Measurements from ENCODE around the gene INPP5D.
"Not testable (repeated sequence)": the region's sequence is repeated elsewhere in the genome, so short reads cannot be mapped to it uniquely, and the experiment has no call there.

INPP5D gene

GRCh38 chr2:233173115-233173514 is 113.0 kb downstream of the INPP5D start:
- DNase-seq (ENCODE audit: low spot score) = no peak

DNA sequence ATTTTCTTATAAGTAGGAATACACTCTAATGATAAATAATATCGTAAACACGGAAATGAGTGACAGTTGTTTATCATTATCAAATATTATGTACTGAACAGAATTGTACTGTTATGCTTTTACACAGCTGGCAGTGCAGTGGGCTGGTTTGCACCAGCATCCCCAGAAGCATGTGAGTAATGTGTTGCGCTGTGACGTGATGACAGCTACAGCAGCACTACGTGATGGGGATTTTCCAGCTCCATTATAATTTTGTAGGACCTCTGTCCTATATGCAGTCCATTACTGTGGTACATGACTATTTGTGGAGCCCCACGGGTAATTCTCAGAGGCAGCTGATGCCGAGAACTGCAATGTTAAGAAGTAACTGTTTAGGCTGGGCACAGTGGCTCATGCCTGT is 114.0 kb downstream of the INPP5D start:
- DNase-seq (ENCODE audit: low spot score) = no peak

DNA sequence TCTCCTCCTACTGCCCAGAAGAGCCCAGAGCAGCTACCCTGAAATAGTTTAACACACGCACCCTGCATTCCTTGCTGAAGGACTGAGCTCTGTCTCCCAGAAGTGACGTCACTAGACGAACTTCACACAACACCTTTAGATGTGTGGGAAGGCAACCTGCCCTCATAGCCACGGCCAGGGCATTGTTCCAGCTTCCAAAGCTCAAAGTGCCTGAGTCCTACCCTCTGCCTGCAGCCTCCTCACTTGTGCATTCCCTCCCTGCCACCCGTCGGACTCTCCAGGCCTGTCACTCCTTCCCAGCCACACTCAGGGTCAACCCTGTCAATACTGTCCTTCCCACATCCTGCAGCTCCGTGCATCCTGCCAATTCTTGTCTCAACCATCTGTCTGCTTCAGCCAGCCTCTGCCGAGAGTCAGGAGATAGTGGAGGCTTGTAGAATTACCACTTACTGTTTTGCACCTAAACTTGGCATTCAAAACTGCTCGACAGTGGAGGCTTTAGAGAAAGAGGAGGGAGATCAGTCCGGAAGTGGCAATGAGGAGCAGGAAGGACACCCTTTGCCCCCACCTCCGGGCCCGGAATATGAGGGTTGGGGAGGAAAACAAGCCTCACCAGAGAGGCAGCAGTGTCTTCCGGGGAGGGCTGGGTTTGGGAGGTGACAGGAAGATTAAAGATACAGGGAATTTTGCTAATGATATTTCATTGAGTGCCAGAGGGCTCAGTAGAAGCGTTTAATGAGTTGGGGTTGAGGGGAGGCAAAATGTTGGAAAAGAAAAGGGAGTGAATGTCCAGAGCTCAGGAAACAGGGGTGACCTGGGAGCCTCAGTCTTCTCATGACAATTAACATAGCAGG is 119.1 kb downstream of the INPP5D start:
- no peak for DNase-seq (ENCODE audit: low spot score)

DNA sequence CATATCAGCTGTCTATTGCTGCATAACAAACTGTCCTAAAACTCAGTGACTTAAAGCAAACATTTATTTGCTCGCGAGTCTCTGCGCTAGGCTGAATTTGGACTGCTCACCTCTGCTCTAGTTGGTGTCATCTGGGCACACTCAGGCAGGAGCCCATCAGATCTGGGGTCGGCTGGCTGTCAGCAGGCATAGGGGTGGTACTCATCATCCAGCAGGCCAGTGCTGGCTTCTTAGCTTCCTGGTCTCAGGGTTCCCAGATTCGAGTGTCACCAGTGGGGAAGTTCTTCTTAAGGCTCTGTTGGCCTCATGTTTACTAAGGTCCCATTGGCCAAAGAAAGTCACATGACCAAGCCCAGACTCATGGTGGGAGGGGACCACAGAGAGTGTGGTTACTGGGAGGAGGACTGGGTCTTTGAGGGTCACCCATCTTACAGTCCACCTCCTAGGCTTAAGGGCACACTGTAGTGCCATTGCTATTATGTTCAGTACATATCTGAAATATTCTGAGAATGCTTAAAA is 119.8 kb downstream of the INPP5D start:
- DNase-seq (ENCODE audit: low spot score) = no peak

DNA sequence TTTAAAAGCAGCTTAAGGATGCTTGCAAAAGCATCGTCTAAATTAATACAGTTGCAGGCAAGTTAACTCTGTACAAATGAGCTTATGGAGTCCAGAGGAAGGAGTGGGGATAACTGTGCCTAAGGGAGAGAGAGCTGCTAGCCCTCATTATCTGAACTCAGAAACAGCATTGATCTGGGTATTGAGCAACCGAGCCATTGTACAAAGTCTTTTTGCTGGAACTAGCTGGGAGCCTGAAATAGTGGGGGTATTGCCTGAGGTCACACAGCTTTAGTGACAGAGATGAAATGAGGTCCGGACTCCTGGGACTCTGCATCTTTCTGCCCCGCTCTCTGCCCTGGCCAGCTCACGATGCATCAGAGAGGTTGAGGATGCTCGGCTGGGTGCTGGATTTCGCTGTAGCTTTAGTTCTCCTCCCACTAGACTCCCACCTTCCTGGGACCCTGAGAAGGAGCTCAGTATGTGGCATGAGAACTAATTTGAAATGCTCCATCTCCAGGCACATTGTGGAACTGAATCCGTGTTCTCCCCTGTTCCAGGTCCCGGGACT is 123.8 kb downstream of the INPP5D start:
- no peak for DNase-seq (ENCODE audit: low spot score)

GRCh38 chr2:233184669-233185068 is 124.5 kb downstream of the INPP5D start:
- no peak for DNase-seq (ENCODE audit: low spot score)

DNA sequence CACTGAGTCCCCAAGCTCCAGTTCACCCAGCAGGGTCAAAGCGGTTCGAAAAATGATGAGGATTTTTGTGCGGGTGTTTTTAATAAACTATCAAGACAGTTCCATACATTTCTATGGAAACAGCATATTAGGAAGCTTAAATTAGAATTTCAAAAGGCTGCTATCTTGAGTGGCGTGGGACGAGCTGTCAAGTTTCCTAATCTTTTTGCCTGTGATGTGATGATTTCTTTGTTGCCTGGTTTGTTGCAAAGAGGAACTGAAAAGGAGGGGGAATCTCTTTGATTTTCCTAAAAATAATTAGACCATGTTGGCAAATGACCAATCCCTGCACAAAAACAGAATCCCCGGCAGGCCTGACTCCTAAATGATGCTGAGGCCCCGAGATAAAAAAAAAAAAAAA is 125.2 kb downstream of the INPP5D start:
- no peak for DNase-seq (ENCODE audit: low spot score)

DNA sequence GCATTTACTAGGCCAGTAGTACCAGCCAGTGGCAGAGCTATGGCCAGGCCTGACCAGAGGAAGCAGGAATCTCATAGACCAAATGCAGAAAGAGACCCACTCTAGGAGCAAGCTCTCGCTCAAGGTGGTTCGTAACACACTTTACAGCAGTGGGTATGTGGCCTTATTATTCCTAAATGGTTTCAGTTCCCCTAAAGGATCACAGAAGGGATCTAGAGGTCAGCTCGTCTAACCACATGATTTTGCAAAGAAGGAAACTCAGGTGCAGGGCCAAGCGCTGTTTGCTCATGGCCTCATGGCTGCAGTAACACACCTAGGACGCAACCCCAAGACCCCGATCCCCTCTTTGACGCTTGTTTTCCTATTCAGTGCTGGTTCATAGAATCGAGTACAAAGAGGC is 125.8 kb downstream of the INPP5D start:
- no peak for DNase-seq (ENCODE audit: low spot score)

DNA sequence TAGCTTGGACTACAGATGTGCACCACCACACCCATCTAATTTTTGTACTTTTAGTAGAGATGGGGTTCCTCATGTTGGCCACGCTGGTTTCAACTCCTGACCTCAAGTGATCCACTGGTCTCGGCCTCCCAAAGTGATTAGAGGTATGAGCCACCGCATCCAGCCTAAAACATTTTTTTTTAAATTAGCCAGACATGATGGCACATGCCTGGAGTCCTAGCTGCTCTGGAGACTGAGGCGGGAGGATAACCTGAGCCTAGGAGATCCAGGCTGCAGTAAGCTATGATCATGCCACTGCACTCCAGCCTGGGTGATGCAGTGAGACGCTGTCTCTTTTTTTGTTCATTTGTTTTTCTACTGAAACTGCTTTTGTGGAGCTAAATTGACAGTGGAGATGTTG is 126.7 kb downstream of the INPP5D start:
- no peak for DNase-seq (ENCODE audit: low spot score)

DNA sequence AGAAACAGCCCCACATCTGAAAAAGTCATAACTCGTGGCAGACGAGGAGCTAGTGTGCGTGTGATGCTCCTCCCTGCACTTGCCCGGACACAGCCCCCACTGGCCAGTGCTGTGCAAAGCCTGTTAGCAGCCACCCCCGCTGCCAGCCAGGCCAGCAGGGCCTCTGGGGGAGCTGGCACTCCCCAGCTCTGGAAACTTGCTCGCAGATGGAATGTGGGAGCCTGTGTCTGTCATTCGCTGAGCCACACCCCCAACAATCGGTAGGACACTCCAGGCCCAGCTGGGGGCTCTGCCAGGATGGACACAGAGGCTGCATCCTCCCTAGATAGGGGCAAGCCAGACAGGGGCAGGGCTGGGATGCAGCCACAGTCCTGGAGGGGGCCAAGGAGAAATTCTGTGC is 128.9 kb downstream of the INPP5D start:
- DNase-seq (ENCODE audit: low spot score) = no peak

DNA sequence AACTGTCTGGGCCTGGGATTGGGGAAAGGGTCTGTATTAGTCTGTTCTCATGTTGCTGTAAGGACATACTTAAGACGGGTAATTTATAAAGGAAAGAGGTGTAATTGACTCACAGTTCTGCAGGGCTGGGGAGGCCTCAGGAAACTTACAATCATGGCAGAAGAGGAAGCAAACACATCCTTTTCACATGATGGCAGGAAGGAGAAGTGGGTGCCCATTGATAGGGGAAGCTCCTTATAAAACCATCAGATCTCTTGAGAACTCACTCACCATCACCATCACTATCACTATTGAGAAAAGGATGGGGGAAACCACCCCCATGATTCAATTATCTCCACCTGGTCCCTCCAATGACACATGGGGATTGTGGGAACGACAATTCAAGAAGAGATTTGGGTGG is 130.9 kb downstream of the INPP5D start:
- DNase-seq (ENCODE audit: low spot score) = not testable (repeated sequence)

GRCh38 chr2:233193738-233194137 is 133.6 kb downstream of the INPP5D start:
- no peak for DNase-seq (ENCODE audit: low spot score)

GRCh38 chr2:233195027-233195426 is 134.9 kb downstream of the INPP5D start:
- DNase-seq (ENCODE audit: low spot score) = no peak

GRCh38 chr2:233197022-233197421 is 136.9 kb downstream of the INPP5D start:
- no peak for DNase-seq (ENCODE audit: low spot score)

DNA sequence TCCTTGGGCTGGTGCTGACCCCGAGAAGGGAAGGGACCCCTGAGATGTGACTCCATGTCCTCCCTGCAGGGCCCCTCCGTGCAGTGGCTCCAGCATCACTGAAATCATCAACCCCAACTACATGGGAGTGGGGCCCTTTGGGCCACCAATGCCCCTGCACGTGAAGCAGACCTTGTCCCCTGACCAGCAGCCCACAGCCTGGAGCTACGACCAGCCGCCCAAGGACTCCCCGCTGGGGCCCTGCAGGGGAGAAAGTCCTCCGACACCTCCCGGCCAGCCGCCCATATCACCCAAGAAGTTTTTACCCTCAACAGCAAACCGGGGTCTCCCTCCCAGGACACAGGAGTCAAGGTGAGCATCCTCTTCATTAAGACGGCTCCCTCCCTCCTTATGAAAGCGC is 137.9 kb downstream of the INPP5D start:
- DNase-seq (ENCODE audit: low spot score) = no peak

GRCh38 chr2:233199870-233200269 is 139.7 kb downstream of the INPP5D start:
- DNase-seq (ENCODE audit: low spot score) = no peak

DNA sequence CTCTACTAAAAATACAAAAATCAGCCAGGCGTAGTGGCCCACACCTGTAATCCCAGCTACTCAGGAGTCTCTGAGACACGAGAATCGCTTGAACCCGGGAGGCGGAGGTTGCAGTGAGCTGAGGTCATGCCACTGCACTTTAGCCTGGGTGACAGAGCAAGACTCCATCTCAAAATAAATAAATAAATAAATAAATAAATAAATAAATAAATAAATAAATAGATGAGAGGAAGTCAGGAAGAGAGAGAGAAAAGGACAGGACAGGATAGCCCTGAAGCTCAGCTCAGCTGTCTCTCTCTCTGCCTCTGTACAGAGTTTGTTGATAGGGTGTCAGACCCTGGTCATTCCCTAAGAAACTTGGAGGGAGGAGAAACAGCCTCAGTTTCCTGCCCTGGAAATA is 140.6 kb downstream of the INPP5D start:
- DNase-seq (ENCODE audit: low spot score) = not testable (repeated sequence)

DNA sequence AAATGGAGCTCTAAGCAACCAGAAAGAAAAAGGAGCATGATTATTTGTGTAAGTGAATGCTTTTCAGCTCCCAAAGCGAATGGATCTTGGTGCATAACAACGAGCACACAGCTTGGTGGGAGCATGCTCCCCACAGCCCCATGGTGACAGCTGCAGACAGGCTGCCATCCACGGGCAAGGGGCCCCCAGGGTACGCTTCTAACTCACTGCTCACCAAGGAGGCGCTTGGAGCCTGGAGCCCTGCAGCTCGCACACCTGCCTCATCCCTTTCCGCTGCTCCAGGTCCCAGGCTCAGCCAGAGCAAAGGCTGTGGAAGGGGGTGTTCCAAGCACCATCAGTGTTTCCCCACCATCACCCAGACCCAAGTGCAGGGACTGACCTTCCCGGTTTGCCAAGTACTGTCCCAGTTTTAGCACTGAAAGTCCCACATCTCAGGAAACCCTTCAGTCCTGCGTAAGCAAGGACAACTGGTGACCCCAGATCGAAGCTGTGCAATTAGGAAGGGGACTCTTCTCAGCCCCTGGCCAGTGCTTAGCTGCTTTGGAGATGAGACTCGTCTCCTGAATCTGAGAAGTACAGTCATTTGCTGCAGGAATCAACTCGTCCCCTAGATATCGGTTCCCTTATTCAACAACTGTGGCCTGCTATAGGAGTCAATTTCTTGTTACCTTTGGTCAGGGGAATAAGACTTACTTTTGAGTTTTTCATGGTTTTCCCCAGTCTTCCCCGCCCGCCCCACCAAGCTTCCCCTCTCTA is 141.3 kb downstream of the INPP5D start:
- no peak for DNase-seq (ENCODE audit: low spot score)

DNA sequence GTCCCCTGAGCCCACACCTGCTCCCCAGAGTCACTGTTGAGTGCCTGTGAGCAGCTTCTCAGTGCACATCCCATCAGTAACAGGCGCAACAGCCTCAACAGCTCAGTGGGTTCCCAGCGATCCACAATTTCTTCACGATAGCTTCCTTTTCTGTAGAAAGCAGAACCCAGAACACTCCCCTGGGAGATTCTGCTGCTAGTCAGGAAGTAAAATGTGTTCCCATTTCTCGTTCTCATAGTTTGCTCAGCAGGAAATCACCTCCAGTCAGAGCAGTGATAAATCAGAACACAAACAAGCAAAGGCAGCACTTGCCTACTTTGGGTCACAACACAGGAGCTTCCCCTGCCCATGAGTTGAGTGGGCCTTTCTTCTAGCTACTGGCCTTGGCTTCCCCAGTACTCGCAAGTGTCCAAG is 142.4 kb downstream of the INPP5D start:
- no peak for DNase-seq (ENCODE audit: low spot score)

GRCh38 chr2:233203060-233203459 is 142.9 kb downstream of the INPP5D start:
- no peak for DNase-seq (ENCODE audit: low spot score)

GRCh38 chr2:233204286-233204936 is 144.3 kb downstream of the INPP5D start:
- no peak for DNase-seq (ENCODE audit: low spot score)

Measured in SK-N-DZ (cell line).